HEK293T (cell line): Measurements from ENCODE around the gene C11orf97.

Experiments
- ARNT ChIP-seq: fragments of 450-650 bp; IDR thresholded peaks from 2 replicates; pipeline ENCODE4 v1.6.1; 2017; ENCODE audit warnings: mild to moderate bottlenecking
- FOXA1 ChIP-seq: fragments of 450-650 bp; IDR thresholded peaks from 2 replicates; pipeline ENCODE4 v1.6.1; 2016; ENCODE audit warnings: mild to moderate bottlenecking
- FOXK2 ChIP-seq: fragments of 450-650 bp; IDR thresholded peaks from 2 replicates; pipeline ENCODE4 v1.6.1; 2016; ENCODE audit warnings: mild to moderate bottlenecking
- FOXM1 ChIP-seq: fragments of 450-650 bp; IDR thresholded peaks from 2 replicates; pipeline ENCODE4 v1.6.1; 2017; ENCODE audit warnings: mild to moderate bottlenecking, borderline replicate concordance
- HDGF ChIP-seq: fragments of 450-650 bp; IDR thresholded peaks from 2 replicates; pipeline ENCODE4 v1.6.1; 2017; ENCODE audit warnings: antibody characterized with exemption, borderline replicate concordance
- L3MBTL2 ChIP-seq: fragments of 450-650 bp; conservative IDR thresholded peaks from 2 replicates; pipeline ENCODE4 v1.6.1; 2016; ENCODE audit warnings: mild to moderate bottlenecking
- NFRKB ChIP-seq: fragments of 450-650 bp; IDR thresholded peaks from 2 replicates; pipeline ENCODE4 v1.6.1; 2016; ENCODE audit warnings: mild to moderate bottlenecking, moderate library complexity
- SP1 ChIP-seq: fragments of 450-650 bp; IDR thresholded peaks from 2 replicates; pipeline ENCODE4 v1.6.1; 2017
- SUZ12 ChIP-seq: fragments of 450-650 bp; IDR thresholded peaks from 2 replicates; pipeline ENCODE4 v1.6.1; 2016; ENCODE audit warnings: mild to moderate bottlenecking
- ZNF384 ChIP-seq: fragments of 450-650 bp; IDR thresholded peaks from 2 replicates; pipeline ENCODE4 v1.6.1; 2016

- TF ChIP-seq FOXM1 (no peak), FOXA1 (no peak), SP1 (no peak), L3MBTL2 (no peak), FOXK2 (no peak), SUZ12 (no peak), HDGF (no peak), NFRKB (no peak), ZNF384 (no peak), ARNT (no peak)
Observed at GRCh38 chr11:94539420-94539819, 27.2 kb downstream of the C11orf97 start.
